Stimulated activated memory B cell treated with anti-CD40 and anti-IgM and Interleukin-4, amounts not matched to agents 10 μg/mL and 1 μg/mL and 100 μg/mL, for 72 hours (primary cell): ENCODE data around the gene PREB.
A peak's percentile ranks its signal among the peaks of the same experiment; 100 is the strongest.

Source experiments
- ATAC-seq: fragments of 150-1000 bp; cut with Tn5 transposase; 2 replicates; pipeline ENCODE4 v1.10.0; 2021
- H3K27ac Mint-ChIP-seq: one replicate; pipeline ENCODE4 v1.8.0; 2022; ENCODE audit warnings: mild to moderate bottlenecking, mixed read lengths
- H3K27me3 Mint-ChIP-seq: one replicate; pipeline ENCODE4 v1.8.0; 2022; ENCODE audit warnings: mixed read lengths
- H3K36me3 Mint-ChIP-seq: one replicate; pipeline ENCODE4 v1.8.0; 2022; ENCODE audit warnings: mixed read lengths
- H3K4me1 Mint-ChIP-seq: one replicate; pipeline ENCODE4 v1.8.0; 2022; ENCODE audit warnings: mixed read lengths
- H3K4me3 Mint-ChIP-seq: one replicate; pipeline ENCODE4 v1.8.0; 2022; ENCODE audit warnings: mild to moderate bottlenecking, moderate library complexity, mixed read lengths
- H3K9me3 Mint-ChIP-seq: one replicate; pipeline ENCODE4 v1.8.0; 2022; ENCODE audit warnings: mixed read lengths

Gene PREB

GRCh38 chr2:27138111-27138510 is 3.7 kb upstream of the PREB start:
- Mint-ChIP-seq H3K27ac (no peak overlapping the region), H3K27me3 (peaks cover 5% of the 10 kb centered on the region), H3K9me3 (peaks cover 2% of the 10 kb centered on the region), H3K36me3 (peaks cover 3% of the 10 kb centered on the region), H3K4me1 (peaks cover 7% of the 10 kb centered on the region), H3K4me3 (no peak overlapping the region)
- ATAC-seq: no peak

- no peak for ATAC-seq
- peaks cover 13% of the 10 kb centered on the region for H3K4me1 Mint-ChIP-seq
- H3K4me3 Mint-ChIP-seq: no peak overlapping the region
- no peaks in the 10 kb centered on the region for H3K27me3 Mint-ChIP-seq
- H3K9me3 Mint-ChIP-seq: no peaks in the 10 kb centered on the region
- H3K27ac Mint-ChIP-seq: no peak overlapping the region
- peaks cover 10% of the 10 kb centered on the region for H3K36me3 Mint-ChIP-seq
Observed at GRCh38 chr2:27137322-27137935, 3.0 kb upstream of the PREB start.

- Mint-ChIP-seq H3K4me1 (peaks cover 13% of the 10 kb centered on the region), H3K27ac (no peak overlapping the region), H3K27me3 (no peaks in the 10 kb centered on the region), H3K36me3 (peaks cover 13% of the 10 kb centered on the region), H3K4me3 (no peak overlapping the region), H3K9me3 (no peaks in the 10 kb centered on the region)
- no peak for ATAC-seq
Observed at GRCh38 chr2:27136751-27137150, 2.3 kb upstream of the PREB start.

DNA sequence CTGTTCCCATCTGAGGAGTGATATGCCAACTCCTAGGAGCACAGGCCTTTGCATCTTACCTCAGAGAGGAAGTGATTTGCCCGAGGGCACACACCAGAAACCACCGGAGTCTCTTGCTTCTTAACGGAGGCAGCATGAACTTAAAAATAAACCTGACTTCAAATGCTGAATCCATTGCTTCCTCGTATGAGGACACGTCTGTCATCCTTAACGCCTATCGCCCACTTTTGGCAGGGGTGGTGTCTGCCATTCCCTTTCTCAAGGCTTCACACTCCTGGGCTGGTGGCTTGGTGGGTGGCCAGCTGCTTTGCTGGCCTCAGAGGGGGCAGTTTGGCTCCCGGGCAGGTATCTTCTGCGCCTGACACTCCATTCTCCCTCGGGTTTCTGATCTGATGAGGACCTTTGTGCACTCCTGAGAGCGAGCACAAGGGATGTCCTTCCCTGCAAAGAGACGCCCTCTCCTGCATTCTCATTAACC is 1.1 kb upstream of the PREB start:
- H3K27ac Mint-ChIP-seq: peak overlapping the region; percentile 87
- peak overlapping the region; percentile 89 for H3K4me3 Mint-ChIP-seq
- no peaks in the 10 kb centered on the region for H3K27me3 Mint-ChIP-seq
- peaks cover 25% of the 10 kb centered on the region for H3K36me3 Mint-ChIP-seq
- no peaks in the 10 kb centered on the region for H3K9me3 Mint-ChIP-seq
- ATAC-seq: no peak
- peaks cover 13% of the 10 kb centered on the region for H3K4me1 Mint-ChIP-seq

- Mint-ChIP-seq H3K9me3 (no peaks in the 10 kb centered on the region), H3K4me3 (peak overlapping the region; percentile 89), H3K4me1 (peaks cover 13% of the 10 kb centered on the region), H3K27me3 (no peaks in the 10 kb centered on the region), H3K36me3 (peaks cover 31% of the 10 kb centered on the region), H3K27ac (peak overlapping the region; percentile 87)
- no peak for ATAC-seq
Observed at GRCh38 chr2:27134781-27135477, 493 bp upstream of the PREB start.

- Mint-ChIP-seq H3K4me1 (peaks cover 20% of the 10 kb centered on the region), H3K36me3 (peaks cover 39% of the 10 kb centered on the region), H3K4me3 (peak overlapping the region; percentile 89), H3K9me3 (no peaks in the 10 kb centered on the region), H3K27me3 (no peaks in the 10 kb centered on the region), H3K27ac (peak overlapping the region; percentile 87)
- ATAC-seq: no peak
Observed at GRCh38 chr2:27133195-27133875, 1.1 kb downstream of the PREB start.

- H3K4me3 Mint-ChIP-seq: no peak overlapping the region
- ATAC-seq: no peak
- no peaks in the 10 kb centered on the region for H3K27me3 Mint-ChIP-seq
- peaks cover 20% of the 10 kb centered on the region for H3K4me1 Mint-ChIP-seq
- H3K9me3 Mint-ChIP-seq: no peaks in the 10 kb centered on the region
- H3K27ac Mint-ChIP-seq: no peak overlapping the region
- H3K36me3 Mint-ChIP-seq: peaks cover 39% of the 10 kb centered on the region
Observed at GRCh38 chr2:27131429-27131828, 3.0 kb downstream of the PREB start.

DNA sequence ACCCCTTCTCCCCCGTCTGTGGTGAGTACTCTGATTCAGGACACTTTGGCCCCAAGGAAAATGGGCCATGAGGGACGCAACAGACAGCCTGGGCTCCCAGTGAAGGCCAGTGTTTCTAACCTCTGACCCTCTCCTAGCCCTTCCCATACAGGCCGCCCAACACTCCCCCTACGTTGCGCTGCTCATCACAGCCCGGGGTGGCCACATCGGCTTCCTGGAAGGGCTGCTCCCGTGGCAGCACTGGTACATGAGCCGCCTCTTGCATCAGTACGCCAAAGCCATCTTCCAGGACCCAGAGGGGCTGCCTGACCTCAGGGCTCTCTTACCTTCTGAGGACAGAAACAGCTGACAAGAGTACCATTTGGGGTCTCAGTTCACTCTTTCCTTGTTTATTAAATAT is 4.0 kb downstream of the PREB start:
- peaks cover 39% of the 10 kb centered on the region for H3K36me3 Mint-ChIP-seq
- no peaks in the 10 kb centered on the region for H3K9me3 Mint-ChIP-seq
- H3K27ac Mint-ChIP-seq: no peak overlapping the region
- no peaks in the 10 kb centered on the region for H3K27me3 Mint-ChIP-seq
- H3K4me1 Mint-ChIP-seq: peaks cover 20% of the 10 kb centered on the region
- ATAC-seq: no peak
- H3K4me3 Mint-ChIP-seq: no peak overlapping the region

GRCh38 chr2:27128668-27129571 is 5.5 kb downstream of the PREB start:
- no peak for ATAC-seq
- H3K27ac Mint-ChIP-seq: no peak overlapping the region
- H3K4me3 Mint-ChIP-seq: no peak overlapping the region
- H3K36me3 Mint-ChIP-seq: peaks cover 39% of the 10 kb centered on the region
- H3K9me3 Mint-ChIP-seq: no peaks in the 10 kb centered on the region
- H3K4me1 Mint-ChIP-seq: peaks cover 23% of the 10 kb centered on the region
- H3K27me3 Mint-ChIP-seq: no peaks in the 10 kb centered on the region

DNA sequence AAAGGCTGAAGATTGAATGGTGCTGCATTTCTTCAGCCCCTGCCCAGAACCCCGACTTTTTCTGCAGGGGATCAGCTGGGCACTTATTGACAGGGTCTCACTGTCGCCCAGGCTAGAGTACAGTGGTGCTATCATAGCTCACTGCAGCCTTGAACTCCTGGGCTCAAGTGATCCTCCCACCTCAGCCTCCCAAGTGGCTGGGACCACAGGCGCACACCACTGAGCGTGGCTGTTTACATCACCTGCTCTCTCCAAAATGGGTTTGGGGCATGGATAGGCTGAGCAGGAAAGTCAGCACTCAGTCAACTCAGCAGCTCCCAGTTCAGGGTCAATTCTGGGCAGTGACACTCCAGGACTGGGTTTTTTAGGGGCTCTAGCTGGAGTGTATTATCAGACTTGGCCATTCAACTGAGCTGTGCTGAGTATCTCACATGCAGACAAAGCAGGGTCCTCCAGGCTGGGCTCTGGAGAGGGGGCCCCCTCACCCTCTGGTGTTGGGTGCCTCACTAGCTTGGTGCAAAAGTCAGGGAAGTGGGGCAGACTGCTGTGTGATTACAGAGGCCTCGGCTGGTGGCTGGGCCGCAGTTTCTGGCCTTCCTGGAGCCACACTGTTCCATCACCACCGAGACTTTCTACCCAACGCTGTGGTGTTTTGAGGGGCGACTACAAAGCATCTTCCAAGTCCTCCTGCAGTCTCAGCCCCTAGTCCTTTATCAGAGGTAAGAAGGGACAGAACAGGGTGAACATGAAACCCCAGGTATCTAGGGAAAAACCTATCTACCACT is 6.4 kb downstream of the PREB start:
- Mint-ChIP-seq H3K36me3 (peaks cover 35% of the 10 kb centered on the region), H3K27me3 (no peaks in the 10 kb centered on the region), H3K9me3 (no peaks in the 10 kb centered on the region), H3K4me3 (no peak overlapping the region), H3K4me1 (peaks cover 23% of the 10 kb centered on the region), H3K27ac (no peak overlapping the region)
- ATAC-seq: no peak

GRCh38 chr2:27126252-27126710 is 8.2 kb downstream of the PREB start:
- peaks cover 21% of the 10 kb centered on the region for H3K36me3 Mint-ChIP-seq
- H3K27ac Mint-ChIP-seq: no peak overlapping the region

GRCh38 chr2:27125104-27125503 is 9.3 kb downstream of the PREB start:
- Mint-ChIP-seq H3K36me3 (peaks cover 9% of the 10 kb centered on the region), H3K27me3 (peaks cover 5% of the 10 kb centered on the region), H3K9me3 (no peaks in the 10 kb centered on the region), H3K27ac (no peak overlapping the region), H3K4me3 (no peak overlapping the region), H3K4me1 (peaks cover 21% of the 10 kb centered on the region)
- no peak for ATAC-seq

More at GRCh38 chr2:27126252-27126710, 8.2 kb downstream of the PREB start:
- ATAC-seq: no peak
- no peaks in the 10 kb centered on the region for H3K9me3 Mint-ChIP-seq
- H3K4me3 Mint-ChIP-seq: no peak overlapping the region
- no peaks in the 10 kb centered on the region for H3K27me3 Mint-ChIP-seq
- H3K4me1 Mint-ChIP-seq: peaks cover 21% of the 10 kb centered on the region

DNA sequence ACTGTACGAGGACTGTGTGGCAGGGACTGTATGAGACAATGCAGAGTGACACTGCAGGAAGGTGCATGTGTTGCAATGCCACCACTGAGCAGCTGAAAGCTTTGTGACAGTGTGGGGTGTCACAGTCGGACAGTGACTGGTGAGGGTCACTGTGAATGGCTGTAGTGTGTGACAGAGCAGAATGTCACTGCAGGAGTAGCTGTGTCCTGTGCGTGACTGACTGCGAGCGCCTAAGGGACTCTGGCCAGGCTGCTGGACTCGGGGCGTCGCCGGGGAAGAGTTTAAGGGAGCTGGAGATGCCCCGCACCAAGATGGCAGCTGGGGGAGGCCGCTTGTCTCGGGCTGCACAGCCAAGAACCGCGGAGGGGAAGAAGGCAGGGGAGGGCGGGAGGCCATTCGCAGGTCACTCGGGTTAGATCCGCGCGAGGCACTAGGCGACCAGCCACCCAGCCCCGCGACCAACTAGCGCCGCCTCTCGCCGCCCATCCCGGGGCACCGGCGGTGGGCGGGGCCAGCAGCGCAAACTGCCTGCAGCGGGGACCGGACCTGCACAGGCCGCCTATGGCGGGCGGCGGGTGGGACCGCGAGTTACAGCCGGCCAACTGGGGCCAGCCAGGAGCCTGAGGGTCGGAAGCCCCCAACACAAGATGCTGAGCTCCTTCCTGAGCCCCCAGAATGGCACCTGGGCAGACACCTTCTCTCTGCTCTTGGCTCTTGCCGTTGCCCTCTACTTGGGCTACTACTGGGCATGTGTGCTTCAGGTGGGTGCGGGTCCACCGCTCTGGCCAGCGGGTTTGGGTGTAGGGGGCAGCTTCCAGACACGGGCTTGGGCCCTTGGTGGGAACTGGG is 10.9 kb downstream of the PREB start, which contains the start of gene ABHD1:
ABHD1 (plus strand) TSS at position 514 of the 849 bp plus-strand sequence; CDS start at position 648, 134 bp downstream.
- Mint-ChIP-seq H3K36me3 (no peaks in the 10 kb centered on the region), H3K27me3 (peaks cover 20% of the 10 kb centered on the region), H3K27ac (peak within 1 kb of the TSS; percentile 74), H3K4me1 (peaks cover 20% of the 10 kb centered on the region), H3K4me3 (peak within 1 kb of the TSS; percentile 83), H3K9me3 (no peaks in the 10 kb centered on the region)
- ATAC-seq: peak; percentile 89
